Loucy (cell line): ENCODE measurements around the gene CHMP5.

ENCODE experiments used
- H2AFZ ChIP-seq: fragments of 200-600 bp; sonication (generic); 2 replicates; pipeline ENCODE4 v1.6.0; 2016; ENCODE audit warnings: antibody characterized with exemption, mild to moderate bottlenecking, low read length, moderate library complexity
- H3F3A ChIP-seq: fragments of 200-600 bp; 2 replicates; pipeline ENCODE4 v1.6.0; 2016; ENCODE audit warnings: antibody characterized with exemption, low read depth, mild to moderate bottlenecking
- H3K27me3 ChIP-seq: fragments of 200-600 bp; sonication (generic); 2 replicates; pipeline ENCODE4 v1.6.1; 2014; ENCODE audit warnings: low read length, mild to moderate bottlenecking; ENCODE audit not compliant: insufficient read depth, poor library complexity, severe bottlenecking
- H3K36me3 ChIP-seq: fragments of 200-600 bp; sonication (generic); 2 replicates; pipeline ENCODE4 v1.6.1; 2016; ENCODE audit warnings: low read length; ENCODE audit not compliant: insufficient read depth
- H3K4me1 ChIP-seq: fragments of 200-600 bp; sonication (generic); 2 replicates; pipeline ENCODE4 v1.5.1; 2014; ENCODE audit warnings: low read length, mild to moderate bottlenecking; ENCODE audit not compliant: insufficient read depth, poor library complexity, severe bottlenecking
- H3K4me2 ChIP-seq: fragments of 200-600 bp; sonication (generic); 2 replicates; pipeline ENCODE4 v1.6.0; 2014; ENCODE audit warnings: antibody characterized with exemption, low read length, low read depth, mild to moderate bottlenecking; ENCODE audit not compliant: poor library complexity, severe bottlenecking
- H3K4me3 ChIP-seq: fragments of 200-600 bp; sonication (generic); 2 replicates; pipeline ENCODE4 v1.5.1; 2014; ENCODE audit warnings: low read length, mild to moderate bottlenecking, mixed read lengths; ENCODE audit not compliant: poor library complexity, severe bottlenecking
- H3K79me2 ChIP-seq: fragments of 200-600 bp; sonication (generic); 2 replicates; pipeline ENCODE4 v1.6.1; 2014; ENCODE audit warnings: low read length; ENCODE audit not compliant: insufficient read depth
- H3K9ac ChIP-seq: fragments of 200-600 bp; sonication (generic); 2 replicates; pipeline ENCODE4 v1.6.0; 2014; ENCODE audit warnings: mild to moderate bottlenecking, low read depth, low read length, moderate library complexity; ENCODE audit not compliant: poor library complexity, severe bottlenecking
- H3K9me2 ChIP-seq: fragments of 200-600 bp; sonication (generic); replicated peaks from 2 replicates; pipeline ENCODE4 v1.6.1; 2016; ENCODE audit warnings: low read depth, low read length, mixed read lengths
- H3K9me3 ChIP-seq: fragments of 200-600 bp; sonication (generic); 2 replicates; pipeline ENCODE4 v1.6.1; 2014; ENCODE audit warnings: mild to moderate bottlenecking, antibody characterized with exemption, low read length, low read depth; ENCODE audit not compliant: insufficient read depth
- H4K20me1 ChIP-seq: fragments of 200-600 bp; sonication (generic); 2 replicates; pipeline ENCODE4 v1.6.0; 2014; ENCODE audit warnings: antibody characterized with exemption, low read length, mild to moderate bottlenecking; ENCODE audit not compliant: insufficient read depth, poor library complexity, severe bottlenecking
- CTCF ChIP-seq: fragments of 200-600 bp; sonication (generic); conservative IDR thresholded peaks from 2 replicates; pipeline ENCODE4 v1.5.1; 2014; ENCODE audit warnings: mild to moderate bottlenecking, antibody characterized with exemption, low read length
- EZH2phosphoT487 ChIP-seq: fragments of 200-600 bp; IDR thresholded peaks from 2 replicates; pipeline ENCODE4 v1.6.1; 2018; ENCODE audit warnings: antibody characterized with exemption, mild to moderate bottlenecking, moderate library complexity, borderline replicate concordance

CHMP5 gene

GRCh38 chr9:33270146-33270545 is 5.3 kb downstream of the CHMP5 start:
- Histone ChIP-seq H2AFZ (no peak overlapping the region), H3F3A (no peaks in the 10 kb centered on the region), H3K9me2 (no peaks in the 10 kb centered on the region), H3K4me1 (peaks cover 22% of the 10 kb centered on the region), H3K36me3 (peaks cover 38% of the 10 kb centered on the region; the same call in 1 of the 2 replicates), H3K9me3 (no peaks in the 10 kb centered on the region), H3K79me2 (peaks cover 38% of the 10 kb centered on the region), H3K4me2 (no peak overlapping the region), H3K9ac (no peak overlapping the region), H3K4me3 (no peak overlapping the region), H4K20me1 (peaks cover 10% of the 10 kb centered on the region), H3K27me3 (no peaks in the 10 kb centered on the region)
- TF ChIP-seq CTCF (no peak), EZH2phosphoT487 (no peak)

- H3K4me1 ChIP-seq, result peaks cover 5% of the 10 kb centered on the region
- H3K27me3 ChIP-seq, result no peaks in the 10 kb centered on the region
- H3K79me2 ChIP-seq, result peaks cover 19% of the 10 kb centered on the region
- no peaks in the 10 kb centered on the region for H3F3A ChIP-seq
- TF ChIP-seq CTCF, result no peak
- no peak for TF ChIP-seq EZH2phosphoT487
- no peak overlapping the region for H2AFZ ChIP-seq
- peaks cover 3% of the 10 kb centered on the region for H4K20me1 ChIP-seq
- H3K36me3 ChIP-seq, result peaks cover 55% of the 10 kb centered on the region; the same call in 1 of the 2 replicates
- H3K4me3 ChIP-seq, result no peak overlapping the region
- H3K9me3 ChIP-seq, result no peaks in the 10 kb centered on the region
- H3K9ac ChIP-seq, result no peak overlapping the region
- H3K4me2 ChIP-seq, result no peak overlapping the region
- H3K9me2 ChIP-seq, result no peaks in the 10 kb centered on the region
Measured at GRCh38 chr9:33272061-33272460, 7.2 kb downstream of the CHMP5 start.

GRCh38 chr9:33273266-33273971 is 8.6 kb downstream of the CHMP5 start:
- H3K4me3 ChIP-seq, result no peak overlapping the region
- peaks cover 69% of the 10 kb centered on the region; the same call in 1 of the 2 replicates for H3K36me3 ChIP-seq
- no peaks in the 10 kb centered on the region for H3K4me1 ChIP-seq
- H2AFZ ChIP-seq, result no peak overlapping the region
- H3K9ac ChIP-seq, result peak overlapping the region; percentile 1
- peak overlapping the region; percentile 20 for H3K4me2 ChIP-seq
- H3K9me3 ChIP-seq, result no peaks in the 10 kb centered on the region
- no peaks in the 10 kb centered on the region for H4K20me1 ChIP-seq
- no peaks in the 10 kb centered on the region for H3K9me2 ChIP-seq
- H3K79me2 ChIP-seq, result peaks cover 6% of the 10 kb centered on the region; the same call in 1 of the 2 replicates
- TF ChIP-seq EZH2phosphoT487 (no peak), CTCF (no peak)
- H3F3A ChIP-seq, result no peaks in the 10 kb centered on the region
- H3K27me3 ChIP-seq, result no peaks in the 10 kb centered on the region
